NCI-H146 (cell line): ENCODE measurements around the gene LGALS1.
"Not testable (repeated sequence)": the region's sequence is repeated elsewhere in the genome, so short reads cannot be mapped to it uniquely, and the experiment has no call there.

Experiments used
- DNase-seq: peaks from one replicate; lab custom pipeline; 2025; lab: John Stamatoyannopoulos, UW

The LGALS1 gene

DNA sequence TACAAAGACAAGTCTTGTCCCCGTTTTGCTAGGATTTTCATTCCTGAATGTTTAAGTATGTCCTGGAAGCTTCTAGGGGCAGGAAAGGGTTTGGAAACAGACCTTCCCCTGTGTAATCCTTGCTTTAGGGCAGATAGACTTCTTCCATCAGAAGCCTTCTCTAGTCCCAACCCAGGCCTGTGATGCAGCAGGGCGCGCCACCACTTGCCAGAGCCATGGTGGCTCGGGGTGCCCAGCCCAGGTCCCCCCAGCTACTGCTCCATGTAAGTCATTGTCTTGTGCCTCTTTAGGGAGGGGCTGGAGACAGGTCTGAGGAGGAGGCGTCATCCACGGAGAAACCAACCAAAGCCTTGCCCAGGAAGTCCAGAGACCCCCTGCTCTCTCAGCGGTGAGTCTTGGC lies 15.0 kb downstream of the LGALS1 start:
- no peak for DNase-seq

DNA sequence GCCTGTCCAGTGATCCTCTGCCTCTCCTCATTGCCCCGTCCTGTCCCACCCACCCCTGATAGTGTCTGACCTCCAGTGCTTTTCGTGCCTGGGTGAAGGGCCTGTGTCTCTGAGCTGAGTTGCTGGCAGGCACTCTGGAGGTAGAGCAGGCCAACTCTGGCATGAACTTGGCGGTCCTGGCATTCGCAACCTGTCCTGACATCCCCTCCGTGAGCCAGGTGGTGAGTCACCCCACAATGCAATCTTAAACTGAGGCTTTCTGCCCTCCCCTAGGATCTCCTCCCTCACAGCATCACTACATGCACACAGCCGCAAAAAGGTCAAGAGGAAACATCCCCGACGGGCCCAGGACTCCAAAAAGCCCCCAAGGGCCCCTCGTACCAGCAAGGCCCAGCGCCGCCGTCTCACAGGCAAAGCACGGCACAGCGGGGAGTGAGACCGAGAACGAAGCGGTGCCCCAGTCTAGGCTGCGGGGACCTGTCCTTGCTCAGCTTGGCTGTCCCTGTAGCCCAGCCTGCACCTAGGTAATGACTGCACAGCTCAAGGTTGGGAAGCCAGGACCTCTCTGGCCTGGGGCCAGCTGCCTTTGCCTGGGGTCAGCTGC lies 15.6 kb downstream of the LGALS1 start:
- no peak for DNase-seq

DNA sequence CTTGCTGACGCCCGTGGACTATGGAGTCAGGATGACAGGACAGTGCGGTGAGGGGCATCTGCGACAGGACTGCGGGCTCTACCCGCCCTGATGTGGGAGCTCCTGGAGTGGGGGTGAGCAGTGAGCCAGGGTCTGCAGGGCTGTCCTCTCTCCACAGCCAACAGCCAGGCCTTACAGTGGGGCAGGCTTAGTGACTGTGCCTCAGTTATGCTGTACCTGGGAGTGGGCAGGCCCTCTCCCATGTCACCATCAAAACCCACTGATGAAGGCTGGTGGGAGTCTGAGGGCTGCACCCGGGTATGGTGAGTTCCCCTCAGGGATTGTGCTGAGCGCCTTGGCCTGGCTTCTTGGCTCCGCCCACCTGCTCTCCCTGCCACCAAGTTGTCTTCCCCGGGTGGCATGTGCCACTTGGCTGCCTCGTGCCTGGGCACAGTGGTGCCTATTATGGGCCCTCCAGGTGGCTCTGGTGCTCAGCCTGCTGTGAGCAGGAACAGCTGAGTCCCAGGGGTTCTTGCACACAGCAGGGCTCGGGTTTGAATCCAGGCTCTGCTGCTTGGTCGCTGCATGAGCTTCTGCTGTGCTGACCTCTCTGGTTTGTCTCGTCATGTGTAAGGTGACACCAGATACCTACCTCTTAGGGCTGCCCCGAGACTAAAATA lies 17.3 kb downstream of the LGALS1 start:
- no peak for DNase-seq

DNA sequence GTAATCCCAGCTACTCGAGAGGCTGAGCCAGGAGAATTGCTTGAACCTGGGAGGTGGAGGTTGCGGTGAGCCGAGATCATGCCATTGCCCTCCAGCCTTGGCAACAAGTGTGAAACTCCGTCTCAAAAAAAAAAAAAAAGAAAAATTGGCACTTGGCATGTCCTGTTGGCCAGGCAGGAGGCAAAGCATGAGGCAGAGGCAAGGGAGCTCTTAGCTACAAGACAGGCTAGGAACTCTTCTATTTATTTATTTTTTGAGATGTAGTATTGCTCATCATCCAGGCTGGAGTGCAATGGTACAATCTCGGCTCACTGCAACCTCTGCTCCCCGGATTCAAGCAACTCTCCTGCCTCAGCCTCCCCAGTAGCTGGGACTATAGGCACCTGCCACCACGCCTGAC lies 18.7 kb downstream of the LGALS1 start:
- not testable (repeated sequence) for DNase-seq

DNA sequence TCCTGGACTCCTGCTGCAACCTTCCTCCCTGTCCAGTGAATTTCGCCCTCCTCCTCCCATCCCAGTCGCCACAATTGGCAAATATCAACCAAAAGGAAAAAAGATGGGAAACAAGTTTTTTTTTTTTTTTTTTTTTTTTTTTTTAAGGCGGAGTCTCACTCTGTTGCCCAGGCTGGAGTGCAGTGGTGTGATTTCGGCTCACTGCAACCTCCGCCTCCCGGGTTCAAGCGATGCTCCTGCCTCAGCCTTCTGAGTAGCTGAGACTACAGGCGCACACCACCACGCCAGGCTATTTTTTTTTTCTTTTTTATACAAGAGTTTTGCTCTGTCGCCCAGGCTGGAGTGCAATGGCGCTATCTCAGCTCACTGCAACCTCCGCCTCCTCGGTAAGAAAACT lies 20.8 kb downstream of the LGALS1 start:
- DNase-seq, result not testable (repeated sequence)

DNA sequence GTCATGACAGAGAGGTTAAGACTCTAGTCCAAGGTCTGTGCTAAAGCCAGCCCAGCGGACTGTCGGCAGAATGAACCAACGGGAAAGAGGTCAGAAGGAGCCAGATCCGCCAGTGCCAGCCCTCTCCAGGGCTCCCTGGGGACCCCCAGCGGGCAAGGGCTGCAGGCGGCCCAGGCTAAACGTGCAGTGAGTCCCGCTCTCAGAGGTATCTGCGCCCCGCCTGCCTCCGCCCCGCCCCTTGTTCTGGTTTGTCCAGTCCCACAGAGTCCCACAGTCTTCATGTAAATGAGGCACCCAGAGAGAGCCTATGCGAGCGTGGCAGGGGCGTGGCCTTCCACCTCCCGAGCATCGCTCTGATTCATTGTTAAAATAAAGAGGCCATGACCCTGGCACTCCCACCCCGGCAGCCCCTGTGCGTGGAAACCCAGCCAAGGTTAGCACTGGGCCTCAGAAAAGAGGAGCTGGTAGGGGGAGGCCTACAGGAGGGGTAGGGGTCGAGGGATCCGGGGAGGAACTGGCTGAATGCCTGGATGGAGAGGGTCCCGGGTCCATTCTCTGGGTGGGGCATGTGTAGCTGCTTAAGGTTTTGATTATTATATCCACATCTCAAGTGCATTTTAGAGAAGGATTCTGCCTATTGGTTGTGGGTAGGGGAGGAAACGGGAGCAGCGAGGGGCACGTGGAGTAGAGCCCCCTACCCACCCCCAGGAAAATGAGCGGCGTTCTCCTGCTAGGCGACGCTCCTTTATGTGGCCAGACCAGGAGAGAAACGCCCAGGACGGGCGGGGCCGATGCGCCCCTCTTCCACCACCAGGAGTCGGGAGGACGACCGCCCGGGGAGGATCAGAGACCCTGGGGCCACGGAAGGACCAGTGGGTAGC lies 21.5 kb downstream of the LGALS1 start, which contains the start of gene TRIOBP:
Gene TRIOBP (plus strand): TSS at position 392 of the 881 bp plus-strand sequence. CDS start 4,318 bp downstream, outside the sequence.
- peak; percentile 95 for DNase-seq

DNA sequence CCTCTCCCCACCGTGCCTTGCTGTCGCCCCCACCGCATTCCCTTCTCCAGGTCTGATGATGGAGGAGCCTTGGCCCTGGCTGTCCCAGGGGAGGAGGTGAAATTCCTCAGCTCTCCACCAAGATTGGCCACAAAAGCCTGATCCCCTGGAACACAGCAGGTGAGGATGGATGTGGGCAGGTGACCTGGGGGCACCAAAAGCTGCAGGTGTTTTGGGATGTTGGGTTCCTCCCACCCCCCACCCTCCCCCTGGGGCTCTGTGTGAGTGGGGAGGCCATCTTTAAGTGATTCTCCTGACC lies 22.1 kb downstream of the LGALS1 start:
- DNase-seq, result no peak

DNA sequence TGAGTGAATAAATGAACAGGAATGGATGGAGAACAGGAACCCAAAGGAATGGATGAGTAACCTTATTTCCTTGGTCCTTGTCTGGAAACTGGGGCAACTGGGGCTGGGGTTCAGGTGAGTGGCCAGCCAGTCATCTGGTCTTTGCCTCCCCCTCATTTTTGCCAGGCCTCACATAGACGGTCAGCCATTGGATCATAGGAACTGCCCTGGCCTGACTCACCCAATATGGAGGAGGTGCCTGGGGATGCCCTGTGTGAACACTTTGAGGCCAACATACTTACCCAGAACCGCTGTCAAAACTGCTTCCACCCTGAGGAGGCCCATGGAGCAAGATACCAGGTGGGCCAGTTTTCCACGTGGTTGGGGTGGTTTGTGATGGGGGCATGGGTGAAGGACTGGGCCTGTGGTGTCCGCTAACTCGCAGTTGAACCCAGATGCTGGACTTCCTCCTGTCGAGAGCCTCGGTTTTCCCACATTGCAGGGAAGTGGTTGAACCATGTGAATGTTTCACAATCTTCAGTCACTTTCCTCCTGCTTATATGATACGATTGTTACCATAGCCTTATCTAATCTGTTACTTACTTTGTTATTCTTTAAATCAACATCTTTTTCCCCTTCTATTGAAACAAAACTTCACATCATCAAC lies 25.8 kb downstream of the LGALS1 start:
- no peak for DNase-seq

DNA sequence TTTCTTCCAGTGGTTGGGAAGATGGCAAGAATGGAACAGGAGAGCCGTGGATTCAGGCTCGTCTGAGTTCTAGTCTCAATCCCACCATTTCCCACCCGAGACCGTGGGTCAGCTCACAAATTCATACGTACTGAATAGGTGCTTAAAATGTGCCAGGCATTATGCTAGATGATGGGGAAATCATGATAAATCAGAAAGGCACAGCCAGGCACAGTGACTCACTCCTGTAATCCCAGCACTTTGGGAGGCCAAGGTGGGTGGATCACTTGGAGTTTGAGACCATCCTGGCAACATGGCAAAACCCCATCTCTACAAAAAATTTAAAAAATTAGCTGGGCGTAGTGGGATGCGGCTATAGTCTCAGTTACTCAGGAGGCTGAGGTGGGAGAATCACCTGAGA lies 28.5 kb downstream of the LGALS1 start:
- no peak for DNase-seq

- no peak for DNase-seq
Measured at GRCh38 chr22:37704645-37705044, 29.2 kb downstream of the LGALS1 start.

- no peak for DNase-seq
Measured at GRCh38 chr22:37705205-37705604, 29.8 kb downstream of the LGALS1 start.

DNA sequence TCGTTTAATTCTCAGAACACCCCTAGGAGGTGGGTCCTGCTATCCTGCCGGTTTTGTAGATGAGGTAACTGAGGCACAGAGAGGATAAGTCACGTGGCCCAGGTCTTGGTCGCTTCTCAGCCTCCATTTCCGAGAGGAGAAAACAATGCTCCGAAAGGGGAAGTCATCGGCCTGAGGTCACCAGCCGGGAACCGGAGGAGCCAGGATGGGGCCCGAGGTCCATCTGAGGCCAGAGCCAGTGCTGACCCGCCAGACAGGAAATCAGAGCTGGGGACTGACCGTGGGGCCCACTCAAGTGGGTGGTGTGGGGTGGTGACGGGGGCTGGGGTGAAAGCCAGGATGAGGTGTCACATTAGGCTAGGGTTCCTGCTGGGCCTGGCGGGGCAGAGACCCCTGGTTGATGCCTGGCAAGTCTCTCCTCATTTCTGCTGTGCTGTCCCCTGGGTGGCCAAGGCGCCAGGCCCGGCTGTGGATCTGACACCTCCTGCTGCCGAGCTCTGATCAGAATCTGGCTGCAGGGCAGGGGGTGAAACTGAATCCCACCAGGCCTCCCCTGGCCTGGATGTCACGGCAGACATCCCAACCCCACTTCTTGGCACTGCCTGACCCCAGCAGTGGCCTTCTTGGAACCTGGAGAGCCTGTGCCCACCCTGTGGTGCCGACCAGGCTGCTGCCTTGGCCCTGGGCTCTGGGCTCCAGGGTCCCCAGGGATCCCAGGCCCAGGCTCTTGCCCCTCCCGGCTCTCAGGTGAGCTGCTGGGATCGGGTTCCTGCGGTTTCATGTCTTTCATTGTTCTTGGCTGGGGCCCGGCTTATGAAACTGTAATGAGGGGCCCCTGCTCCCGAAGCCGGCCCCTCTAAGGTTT lies 33.4 kb downstream of the LGALS1 start:
- no peak for DNase-seq

- DNase-seq, result no peak
Measured at GRCh38 chr22:37709445-37709765, 34.0 kb downstream of the LGALS1 start.

DNA sequence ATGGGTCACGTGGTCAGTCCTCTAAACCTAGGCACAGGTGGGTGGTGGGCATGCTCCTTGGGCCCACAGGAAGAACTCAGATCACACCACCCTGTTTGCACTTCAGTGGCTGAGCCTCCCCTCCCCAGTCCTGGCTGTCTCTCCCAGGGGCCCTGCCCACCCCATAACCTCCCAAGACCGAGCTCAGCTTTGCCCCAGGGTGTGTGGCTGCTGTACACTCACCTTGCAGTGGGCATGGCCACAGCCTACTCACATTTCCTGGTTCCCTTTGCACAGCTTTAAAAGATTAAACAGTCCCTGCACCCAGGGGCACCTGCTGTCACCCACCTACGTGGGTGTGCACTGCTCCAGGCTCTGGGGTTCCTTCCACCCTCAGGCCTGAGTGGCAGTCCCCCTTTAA lies 35.2 kb downstream of the LGALS1 start:
- DNase-seq, result no peak

- no peak for DNase-seq
Measured at GRCh38 chr22:37711490-37711889, 36.1 kb downstream of the LGALS1 start.

DNA sequence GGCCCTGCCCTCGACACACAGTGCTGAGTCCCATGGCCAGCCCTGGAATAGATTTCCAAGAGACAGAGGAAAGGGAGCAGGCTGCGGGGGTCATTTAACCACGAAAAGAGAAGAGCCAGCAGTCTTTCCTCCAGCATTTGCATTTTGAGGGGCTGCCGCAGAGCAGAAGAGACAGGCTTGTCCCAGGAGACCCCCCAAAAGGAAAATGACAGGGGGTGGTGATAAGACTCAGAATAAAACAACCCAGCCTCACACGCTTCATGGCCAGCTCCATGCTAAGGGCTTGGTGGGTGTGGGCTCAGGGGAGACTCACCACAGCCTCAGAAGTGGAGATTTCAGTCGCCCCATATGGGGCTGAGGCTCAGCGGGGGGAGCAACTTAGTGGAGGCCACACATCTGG lies 38.3 kb downstream of the LGALS1 start:
- no peak for DNase-seq

DNA sequence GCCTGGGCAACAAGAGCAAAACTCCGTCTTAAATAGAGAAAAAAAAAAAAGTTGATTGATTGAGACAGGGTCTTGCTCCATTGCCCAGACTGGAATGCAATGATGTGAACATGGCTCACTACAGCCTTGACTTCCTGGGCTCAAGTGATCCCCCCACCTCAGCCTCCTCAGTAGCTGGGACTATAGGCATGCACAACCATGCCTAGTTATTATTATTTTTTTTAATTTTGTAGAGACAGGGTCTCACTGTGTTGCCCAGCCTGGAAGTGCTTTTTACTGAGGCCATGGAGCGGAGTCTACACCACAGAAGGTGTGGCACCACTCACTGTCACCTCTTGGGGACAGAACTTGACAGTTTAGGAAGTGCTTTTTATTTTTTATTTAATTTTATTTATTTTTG lies 39.2 kb downstream of the LGALS1 start:
- DNase-seq, result no peak

DNA sequence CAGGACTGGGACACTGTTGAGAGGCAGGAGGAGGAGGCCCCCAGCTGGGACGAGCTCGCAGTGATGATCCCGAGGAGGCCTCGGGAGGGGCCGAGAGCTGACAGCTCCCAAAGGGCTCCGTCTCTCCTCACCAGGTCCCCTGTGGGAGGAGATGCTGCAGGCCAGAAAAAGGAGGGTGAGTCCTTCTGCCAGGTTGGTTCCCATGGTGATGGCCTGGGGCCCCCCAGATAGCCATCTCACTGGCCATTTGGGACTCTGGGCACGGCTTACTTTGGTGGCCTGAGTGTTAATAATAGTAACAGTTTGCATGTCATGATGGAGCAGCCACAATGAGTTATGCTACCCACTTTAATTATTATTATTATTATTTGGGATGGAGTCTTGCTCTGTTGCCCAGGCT lies 40.3 kb downstream of the LGALS1 start:
- DNase-seq, result no peak

DNA sequence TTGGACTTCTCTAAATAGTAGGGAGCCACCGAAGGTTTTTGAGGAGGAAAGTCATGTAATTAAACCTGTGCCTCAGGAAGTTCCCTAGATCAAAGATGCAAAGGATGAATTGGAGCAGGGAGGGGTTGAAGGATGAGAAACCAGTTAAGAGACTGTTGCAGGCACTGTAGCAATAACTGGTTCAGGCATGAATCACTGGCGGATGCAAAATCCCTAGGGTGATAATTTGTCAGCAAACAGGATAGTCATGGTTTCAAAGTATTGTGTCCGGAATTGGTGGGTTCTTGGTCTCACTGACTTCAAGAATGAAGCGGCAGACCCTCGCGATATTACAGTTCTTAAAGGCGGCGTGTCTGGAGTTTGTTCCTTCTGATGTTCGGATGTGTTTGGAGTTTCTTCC lies 41.3 kb downstream of the LGALS1 start:
- DNase-seq, result no peak

GRCh38 chr22:37717235-37717634 lies 41.8 kb downstream of the LGALS1 start:
- not testable (repeated sequence) for DNase-seq

DNA sequence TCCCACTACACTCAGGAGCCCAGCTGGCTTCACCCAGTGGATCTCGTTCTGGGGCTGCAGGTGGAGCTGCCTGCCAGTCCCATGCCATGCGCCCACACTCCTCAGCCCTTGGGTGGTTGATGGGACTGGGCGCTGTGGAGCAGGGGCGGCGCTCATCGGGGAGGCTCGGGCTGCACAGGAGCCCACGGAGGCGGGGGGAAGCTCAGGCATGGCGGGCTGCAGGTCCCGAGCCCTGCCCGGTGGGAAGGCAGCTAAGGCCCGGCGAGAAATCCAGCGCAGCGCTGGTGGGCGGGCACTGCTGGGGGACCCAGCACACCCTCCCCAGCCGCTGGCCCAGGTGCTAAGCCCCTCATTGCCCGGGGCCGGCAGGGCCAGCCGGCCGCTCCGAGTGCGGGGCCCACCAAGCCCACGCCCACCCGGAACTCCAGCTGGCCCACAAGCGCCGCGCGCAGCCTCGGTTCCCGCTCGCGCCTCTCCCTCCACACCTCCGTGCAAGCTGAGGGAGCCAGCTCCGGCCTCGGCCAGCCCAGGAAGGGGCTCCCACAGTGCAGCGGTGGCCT lies 42.4 kb downstream of the LGALS1 start:
- DNase-seq, result not testable (repeated sequence)
